Fibroblast of villous mesenchyme (primary cell): ENCODE measurements around the gene IQGAP2. TPM values are rescaled to one million over a fixed set of nuclear protein-coding genes. Genes with fewer than 3 reads are reported as not detected.

Experiments used
- DNase-seq: peaks from one replicate; pipeline ENCODE4 v3.0.0-alpha.2; 2010; ENCODE audit warnings: low read depth
- H3K4me3 ChIP-seq: 2 replicates; pipeline ENCODE4 v1.5.1; 2011; ENCODE audit warnings: low read depth, mild to moderate bottlenecking, low read length
- CTCF ChIP-seq: IDR thresholded peaks from 2 replicates; pipeline ENCODE4 v1.5.1; 2012; ENCODE audit warnings: low read depth, mild to moderate bottlenecking, low read length; ENCODE audit not compliant: insufficient read depth
- total RNA-seq: library from RNA; depleted of rRNA; stranded (reverse); fragments of >200 nt; gene quantifications from 2 replicates; pipeline ENCODE4 v1.2.3, GENCODE V29; 2012

The IQGAP2 gene
- total RNA-seq, 1 donor, result 2.6 TPM

GRCh38 chr5:76585783-76586217 is 182.7 kb downstream of the IQGAP2 start:
- TF ChIP-seq CTCF, result no peak
- no peak overlapping the region for H3K4me3 ChIP-seq
- DNase-seq, result no peak

- DNase-seq, result no peak
- no peak for TF ChIP-seq CTCF
- no peak overlapping the region for H3K4me3 ChIP-seq
These were observed 183.4 kb downstream of the IQGAP2 start for GRCh38 chr5:76586531-76586930.

GRCh38 chr5:76590027-76590426 is 186.9 kb downstream of the IQGAP2 start:
- no peak overlapping the region for H3K4me3 ChIP-seq
- DNase-seq, result no peak
- TF ChIP-seq CTCF, result no peak

- H3K4me3 ChIP-seq, result no peak overlapping the region
- no peak for TF ChIP-seq CTCF
- no peak for DNase-seq
These were observed 188.3 kb downstream of the IQGAP2 start for GRCh38 chr5:76591366-76591765.

GRCh38 chr5:76592692-76593091 is 189.6 kb downstream of the IQGAP2 start:
- DNase-seq, result no peak
- no peak overlapping the region for H3K4me3 ChIP-seq
- no peak for TF ChIP-seq CTCF

- no peak overlapping the region for H3K4me3 ChIP-seq
- DNase-seq, result no peak
- no peak for TF ChIP-seq CTCF
These were observed 191.0 kb downstream of the IQGAP2 start for GRCh38 chr5:76594107-76594506.

GRCh38 chr5:76595755-76596481 is 192.8 kb downstream of the IQGAP2 start:
- no peak for DNase-seq
- no peak for TF ChIP-seq CTCF

More at GRCh38 chr5:76595755-76596481, 192.8 kb downstream of the IQGAP2 start:
- no peak overlapping the region for H3K4me3 ChIP-seq
